Neuronal stem cell (in vitro differentiated cells): Measurements from ENCODE around the gene RAB34.

Experiments
- DNase-seq: peaks from one replicate; pipeline ENCODE4 v3.0.0-alpha.2; 2013; ENCODE audit warnings: low spot score
- H2AFZ ChIP-seq: one replicate; pipeline ENCODE4 v1.6.1; 2013; ENCODE audit warnings: mild to moderate bottlenecking, low read length, inconsistent platforms
- H2AK5ac ChIP-seq: 2 replicates; pipeline ENCODE4 v1.6.1; 2013; ENCODE audit warnings: low read depth, mild to moderate bottlenecking, inconsistent platforms, low read length, moderate library complexity, mixed read lengths
- H2BK120ac ChIP-seq: 2 replicates; pipeline ENCODE4 v1.6.1; 2013; ENCODE audit warnings: low read depth, mild to moderate bottlenecking, inconsistent platforms, low read length, moderate library complexity, mixed read lengths
- H2BK12ac ChIP-seq: one replicate; pipeline ENCODE4 v1.6.1; 2013; ENCODE audit warnings: low read length, inconsistent platforms
- H2BK15ac ChIP-seq: 2 replicates; pipeline ENCODE4 v1.6.1; 2013; ENCODE audit warnings: mild to moderate bottlenecking, low read length, inconsistent platforms, mixed read lengths
- H2BK5ac ChIP-seq: one replicate; pipeline ENCODE4 v1.6.1; 2013; ENCODE audit warnings: inconsistent platforms, mild to moderate bottlenecking, low read length, moderate library complexity
- H3K14ac ChIP-seq: one replicate; pipeline ENCODE4 v1.6.1; 2013; ENCODE audit warnings: low read length, inconsistent platforms
- H3K18ac ChIP-seq: 2 replicates; pipeline ENCODE4 v1.6.1; 2013; ENCODE audit warnings: low read length, inconsistent platforms
- H3K23ac ChIP-seq: 2 replicates; pipeline ENCODE4 v1.6.1; 2013; ENCODE audit warnings: low read depth, mild to moderate bottlenecking, mixed read lengths, low read length, inconsistent platforms; ENCODE audit not compliant: poor library complexity
- H3K27ac ChIP-seq: replicated peaks from 3 replicates; pipeline ENCODE4 v1.5.1; 2013; ENCODE audit warnings: low read length, inconsistent platforms
- H3K27me3 ChIP-seq, 3 experiments: 2 replicates each; pipeline ENCODE4 v1.6.1; 2013; ENCODE audit warnings: low read length in 3 of 3, mild to moderate bottlenecking in 2 of 3, inconsistent platforms in 1 of 3, low read depth in 1 of 3, mixed read lengths in 1 of 3, moderate library complexity in 1 of 3; ENCODE audit not compliant: control insufficient read depth in 3 of 3, insufficient read depth in 3 of 3
- H3K36me3 ChIP-seq, 2 donors: replicated peaks in 1 of 2; 2 replicates each; pipeline ENCODE4 v1.6.1; 2013; ENCODE audit warnings: low read length in 2 of 2; ENCODE audit not compliant: control insufficient read depth in 2 of 2, insufficient read depth in 2 of 2
- H3K4ac ChIP-seq: 2 replicates; pipeline ENCODE4 v1.6.1; 2013; ENCODE audit warnings: inconsistent platforms, mild to moderate bottlenecking, low read length, moderate library complexity
- H3K4me1 ChIP-seq, 2 donors: 1 replicate in 1 of 2; 2 replicates in 1 of 2; pipeline ENCODE4 v1.6.1; 2013; ENCODE audit warnings: low read length in 2 of 2, low read depth in 1 of 2; ENCODE audit not compliant: control insufficient read depth in 2 of 2, insufficient read depth in 1 of 2
- H3K4me2 ChIP-seq: one replicate; pipeline ENCODE4 v1.6.1; 2013; ENCODE audit warnings: mild to moderate bottlenecking, low read length, inconsistent platforms; ENCODE audit not compliant: insufficient read depth, poor library complexity, severe bottlenecking
- H3K4me3 ChIP-seq, 2 donors: 2 replicates each; pipeline ENCODE4 v1.5.1; 2013; ENCODE audit warnings: low read length in 2 of 2, mild to moderate bottlenecking in 2 of 2, inconsistent platforms in 1 of 2, moderate library complexity in 1 of 2
- H3K79me1 ChIP-seq: one replicate; pipeline ENCODE4 v1.6.1; 2013; ENCODE audit warnings: low read depth, mild to moderate bottlenecking, inconsistent platforms, low read length, moderate library complexity
- H3K9ac ChIP-seq: one replicate; pipeline ENCODE4 v1.6.1; 2013; ENCODE audit warnings: mild to moderate bottlenecking, low read depth, low read length, inconsistent platforms; ENCODE audit not compliant: poor library complexity
- H3K9me3 ChIP-seq, 2 donors: replicated peaks in 1 of 2; 2 replicates each; pipeline versions ENCODE3 to v1.6.1; 2013; ENCODE audit warnings: low read length in 2 of 2, mild to moderate bottlenecking in 2 of 2, inconsistent platforms in 1 of 2, low read depth in 1 of 2, mixed read lengths in 1 of 2, moderate library complexity in 1 of 2; ENCODE audit not compliant: control insufficient read depth in 2 of 2, insufficient read depth in 1 of 2
- H4K8ac ChIP-seq: one replicate; pipeline ENCODE4 v1.6.1; 2013; ENCODE audit warnings: low read depth, mild to moderate bottlenecking, inconsistent platforms, low read length, moderate library complexity
- H4K91ac ChIP-seq: one replicate; pipeline ENCODE4 v1.6.1; 2013; ENCODE audit warnings: low read length, low read depth, mild to moderate bottlenecking, inconsistent platforms; ENCODE audit not compliant: poor library complexity
- WGBS, 2 donors: extraction: QIAGEN DNeasy Blood & Tissue Kit; methylation state at CpG; one replicate each; pipeline ENCODE4 v1.1.7; 2013; ENCODE audit warnings: missing lambda C conversion rate in 2 of 2, mixed read lengths in 1 of 2; ENCODE audit not compliant: insufficient read length in 2 of 2, insufficient replicate concordance in 1 of 2; ENCODE audit errors: extremely low coverage in 2 of 2; 5-methylcytosine and 5-hydroxymethylcytosine counted together

RAB34 gene

GRCh38 chr17:28758411-28759121 is 40.9 kb upstream of the RAB34 start:
- Histone ChIP-seq H2BK120ac (no peak overlapping the region), H3K4ac (no peak overlapping the region), H3K9me3 (no peaks in the 10 kb centered on the region), H3K23ac (peak overlapping the region; percentile 46), H3K4me3 (no peak overlapping the region), H3K27ac (no peak overlapping the region), H3K36me3 (peaks cover 17 to 69% of the 10 kb centered on the region in 2 donors), H4K8ac (peak overlapping the region; percentile 74), H4K91ac (no peak overlapping the region), H3K4me2 (no peak overlapping the region), H3K79me1 (no peaks in the 10 kb centered on the region), H3K27me3 (no peaks in the 10 kb centered on the region), H2AK5ac (no peak overlapping the region), H2BK12ac (peak overlapping the region; percentile 23), H3K18ac (no peak overlapping the region), H2BK15ac (no peak overlapping the region), H2AFZ (no peak overlapping the region), H3K4me1 (peaks cover 11 to 15% of the 10 kb centered on the region in 2 donors), H3K9ac (peak overlapping the region; percentile 74), H2BK5ac (peak overlapping the region; percentile 44), H3K14ac (no peak overlapping the region)
- DNase-seq, result no peak
- WGBS, 2 donors, result no CpG with 5 or more reads among the region's 32 CpGs

GRCh38 chr17:28756049-28756804 is 38.6 kb upstream of the RAB34 start:
- H4K8ac ChIP-seq, result no peak overlapping the region
- H2BK5ac ChIP-seq, result no peak overlapping the region
- no peak overlapping the region for H4K91ac ChIP-seq
- H3K27ac ChIP-seq, result no peak overlapping the region
- H3K4ac ChIP-seq, result no peak overlapping the region
- no peak overlapping the region for H2BK120ac ChIP-seq
- H3K79me1 ChIP-seq, result no peaks in the 10 kb centered on the region
- H3K36me3 ChIP-seq, result peaks cover 24 to 74% of the 10 kb centered on the region in 2 donors
- no peak overlapping the region for H3K14ac ChIP-seq
- no peak overlapping the region for H3K4me3 ChIP-seq
- no peak overlapping the region for H2AFZ ChIP-seq
- H3K27me3 ChIP-seq, result no peaks in the 10 kb centered on the region
- peaks cover 0 to 2% of the 10 kb centered on the region in 2 donors for H3K9me3 ChIP-seq
- H2BK12ac ChIP-seq, result no peak overlapping the region
- no peak overlapping the region for H3K23ac ChIP-seq
- no peak overlapping the region for H3K18ac ChIP-seq
- H3K4me2 ChIP-seq, result no peak overlapping the region
- H2BK15ac ChIP-seq, result no peak overlapping the region
- WGBS, 2 donors, result no CpG with 5 or more reads among the region's 5 CpGs
- peaks cover 7% of the 10 kb centered on the region in 2 donors for H3K4me1 ChIP-seq
- H3K9ac ChIP-seq, result no peak overlapping the region
- no peak overlapping the region for H2AK5ac ChIP-seq
- no peak for DNase-seq

- Histone ChIP-seq H3K4ac (no peak overlapping the region), H3K27me3 (no peaks in the 10 kb centered on the region), H2BK120ac (no peak overlapping the region), H3K27ac (no peak overlapping the region), H2AK5ac (no peak overlapping the region), H4K8ac (no peak overlapping the region), H3K23ac (no peak overlapping the region), H2BK15ac (no peak overlapping the region), H2BK12ac (no peak overlapping the region), H3K4me2 (no peak overlapping the region), H2AFZ (no peak overlapping the region), H3K9me3 (peaks cover 0 to 2% of the 10 kb centered on the region in 2 donors), H3K9ac (no peak overlapping the region), H3K4me1 (peaks cover under 1 to 3% of the 10 kb centered on the region in 2 donors), H3K14ac (no peak overlapping the region), H3K18ac (no peak overlapping the region), H3K79me1 (no peaks in the 10 kb centered on the region), H3K4me3 (no peak overlapping the region), H2BK5ac (no peak overlapping the region), H3K36me3 (peaks cover 29 to 81% of the 10 kb centered on the region in 2 donors), H4K91ac (no peak overlapping the region)
- no peak for DNase-seq
- WGBS, 2 donors, result no CpG with 5 or more reads among the region's 7 CpGs
Observed at GRCh38 chr17:28755486-28755885, 37.8 kb upstream of the RAB34 start.
